ENCODE measurements around the gene PCDHGA2.

The PCDHGA2 gene

GRCh38 chr5:141389153-141390042 lies 50.8 kb downstream of the PCDHGA2 start:
- Histone ChIP-seq H3K4me1 (ENCODE audit: control insufficient read depth, insufficient read depth, low read length) (no peaks in the 10 kb centered on the region), H3K27me3 (ENCODE audit: control insufficient read depth, insufficient read depth, low read length) (peaks cover 9% of the 10 kb centered on the region), H3K9me3 (ENCODE audit: control insufficient read depth, insufficient read depth, low read length) (peaks cover 11% of the 10 kb centered on the region), H3K4me3 (ENCODE audit: low read depth, low read length) (no peak overlapping the region), H3K9ac (ENCODE audit: low read depth, low read length) (no peak overlapping the region), H3K36me3 (ENCODE audit: control insufficient read depth, insufficient read depth, low read length) (peaks cover 4% of the 10 kb centered on the region)

GRCh38 chr5:141392429-141393198 lies 54.1 kb downstream of the PCDHGA2 start, which contains the start of gene PCDHGA8:
Gene PCDHGA8, plus strand, starts transcription at chr5:141392633. Its CDS starts 181 bp downstream, at chr5:141392814.
- no peaks in the 10 kb centered on the region for H3K4me1 ChIP-seq (ENCODE audit: control insufficient read depth, insufficient read depth, low read length)
- H3K4me3 ChIP-seq (ENCODE audit: low read depth, low read length), result no peak within 1 kb of the TSS
- H3K9ac ChIP-seq (ENCODE audit: low read depth, low read length), result no peak within 1 kb of the TSS
- peaks cover 9% of the 10 kb centered on the region for H3K27me3 ChIP-seq (ENCODE audit: control insufficient read depth, insufficient read depth, low read length)
- H3K36me3 ChIP-seq (ENCODE audit: control insufficient read depth, insufficient read depth, low read length), result peaks cover 4% of the 10 kb centered on the region
- peaks cover 11% of the 10 kb centered on the region for H3K9me3 ChIP-seq (ENCODE audit: control insufficient read depth, insufficient read depth, low read length)

Measured in iPS-15b (cell line).